HepG2 (cell line): ENCODE data around the gene P3H3. TPM values are rescaled to one million over a fixed set of nuclear protein-coding genes. Genes with fewer than 3 reads are reported as not detected.

Source experiments
- AKAP8 ChIP-seq: sonication (generic); formaldehyde crosslinking; IDR thresholded peaks from 2 replicates; pipeline ENCODE4 v1.5.1; 2020; ENCODE audit warnings: mild to moderate bottlenecking, missing genetic modification reagents
- ARNT2 ChIP-seq: sonication (generic); formaldehyde crosslinking; IDR thresholded peaks from 2 replicates; pipeline ENCODE4 v1.8.0; 2022; ENCODE audit warnings: mild to moderate bottlenecking, low read depth, missing genetic modification reagents, moderate library complexity
- ATF7 ChIP-seq, 2 experiments: fragments of 450-650 bp in 1 of 2; sonication (generic) in 1 of 2; formaldehyde crosslinking in 1 of 2; IDR thresholded peaks; 2 replicates each; pipeline versions ENCODE4 v1.4.0 to v1.6.1; 2016 to 2020; ENCODE audit warnings: antibody characterized with exemption in 1 of 2, mild to moderate bottlenecking in 1 of 2, missing genetic modification reagents in 1 of 2
- CHD2 ChIP-seq: IDR thresholded peaks from 2 replicates; pipeline ENCODE4 v1.6.1; 2011; ENCODE audit warnings: low read depth, low read length, improper control_type of control experiment
- FOXP1 ChIP-seq, 2 experiments: fragments of 450-650 bp in 1 of 2; IDR thresholded peaks; 2 replicates each; pipeline ENCODE4 v1.6.1; 2017 to 2018; ENCODE audit warnings: antibody characterized with exemption in 1 of 2
- GATA4 ChIP-seq: sonication (generic); IDR thresholded peaks from 2 replicates; pipeline ENCODE4 v1.6.1; 2016; ENCODE audit warnings: antibody characterized with exemption, low read depth, borderline replicate concordance
- HOXA7 ChIP-seq: sonication (generic); formaldehyde crosslinking; IDR thresholded peaks from 2 replicates; pipeline ENCODE4 v1.8.1; 2022; ENCODE audit warnings: mild to moderate bottlenecking, missing genetic modification reagents, moderate library complexity
- KAT2B ChIP-seq: fragments of 150-350 bp; IDR thresholded peaks from 2 replicates; pipeline ENCODE4 v1.6.1; 2014; ENCODE audit warnings: low read depth, low read length, borderline replicate concordance
- MYNN ChIP-seq: sonication (generic); formaldehyde crosslinking; IDR thresholded peaks from 2 replicates; pipeline ENCODE4 v1.4.0; 2020; ENCODE audit warnings: mild to moderate bottlenecking, low read depth, missing genetic modification reagents
- NFKB2 ChIP-seq: sonication (generic); formaldehyde crosslinking; IDR thresholded peaks from 2 replicates; pipeline ENCODE4 v1.4.0; 2020; ENCODE audit warnings: missing genetic modification reagents, borderline replicate concordance
- RCOR2 ChIP-seq: IDR thresholded peaks from 2 replicates; pipeline ENCODE4 v1.6.1; 2016; ENCODE audit warnings: missing biosample characterization, missing genetic modification reagents
- REPIN1 ChIP-seq: sonication (generic); formaldehyde crosslinking; IDR thresholded peaks from 2 replicates; pipeline ENCODE4 v1.8.0; 2022; ENCODE audit warnings: missing genetic modification reagents, low read depth, mild to moderate bottlenecking, borderline replicate concordance
- SKI ChIP-seq: fragments of 450-650 bp; IDR thresholded peaks from one replicate; pipeline ENCODE4 v1.6.1; 2018; ENCODE audit warnings: mild to moderate bottlenecking; ENCODE audit not compliant: partially characterized antibody
- SMAD1 ChIP-seq: sonication (generic); formaldehyde crosslinking; IDR thresholded peaks from 2 replicates; pipeline ENCODE4 v1.4.0; 2020; ENCODE audit warnings: missing genetic modification reagents, low read depth, mild to moderate bottlenecking, borderline replicate concordance
- SRY ChIP-seq: sonication (generic); formaldehyde crosslinking; IDR thresholded peaks from 2 replicates; pipeline ENCODE4 v1.8.0; 2022; ENCODE audit warnings: mild to moderate bottlenecking, missing genetic modification reagents
- TEAD3 ChIP-seq: optimal IDR thresholded peaks from 2 replicates; pipeline ENCODE3; 2016; ENCODE audit warnings: borderline replicate concordance
- TRIM22 ChIP-seq: fragments of 450-650 bp; IDR thresholded peaks from 2 replicates; pipeline ENCODE4 v1.6.1; 2017
- ZFX ChIP-seq: sonication (generic); formaldehyde crosslinking; IDR thresholded peaks from 2 replicates; pipeline ENCODE4 v1.4.0; 2020; ENCODE audit warnings: mild to moderate bottlenecking, low read depth, missing genetic modification reagents, moderate library complexity
- ZNF333 ChIP-seq: sonication (generic); formaldehyde crosslinking; IDR thresholded peaks from 2 replicates; pipeline ENCODE4 v1.4.0; 2020; ENCODE audit warnings: mild to moderate bottlenecking, missing genetic modification reagents, borderline replicate concordance
- ZNF773 ChIP-seq: sonication (generic); formaldehyde crosslinking; IDR thresholded peaks from 2 replicates; pipeline ENCODE4 v1.4.0; 2020; ENCODE audit warnings: missing genetic modification reagents, borderline replicate concordance
- ZZZ3 ChIP-seq: sonication (generic); formaldehyde crosslinking; IDR thresholded peaks from 2 replicates; pipeline ENCODE4 v1.4.0; 2020; ENCODE audit warnings: missing genetic modification reagents, mild to moderate bottlenecking, borderline replicate concordance
- polyA plus RNA-seq, 8 experiments: library from polyadenylated mRNA; depleted of rRNA in 3 of 8; stranded (reverse) in 7 of 8; unstranded in 1 of 8; fragments of >200 nt; fragmentation: Illumina TruSeq in 4 of 8; extraction: Trizol in 4 of 8; gene quantifications; 2 replicates each; pipeline versions ENCODE4 v1.2.1 to v1.2.3, GENCODE V29; 2011 to 2016; ENCODE audit warnings: low read depth in 4 of 8, missing spikeins in 1 of 8, mixed read lengths in 1 of 8; ENCODE audit not compliant: insufficient read depth in 1 of 8
- total RNA-seq, 5 experiments: library from RNA; depleted of rRNA; stranded (reverse); fragments of >200 nt; fragmentation: Illumina TruSeq; extraction: Trizol; gene quantifications; 2 replicates each; pipeline ENCODE4 v1.2.3, GENCODE V29; 2016; ENCODE audit warnings: low read depth in 1 of 5
- TF ChIP-seq, protein P1 (sequence below): IDR thresholded peaks from 2 replicates; pipeline ENCODE4 v1.6.1; 2016; ENCODE audit warnings: missing biosample characterization, missing genetic modification reagents, low read depth
- TF ChIP-seq, protein P2 (sequence below): sonication (generic); formaldehyde crosslinking; IDR thresholded peaks from 2 replicates; pipeline ENCODE4 v1.4.0; 2020; ENCODE audit warnings: missing genetic modification reagents, mild to moderate bottlenecking, borderline replicate concordance
- TF ChIP-seq, protein P3 (sequence below): sonication (generic); formaldehyde crosslinking; IDR thresholded peaks from 2 replicates; pipeline ENCODE4 v1.4.0; 2020; ENCODE audit warnings: mild to moderate bottlenecking, low read depth, missing genetic modification reagents

Gene P3H3
- total and polyA plus RNA-seq, 2 of the 13 experiments (the other 11 are each of a cell fraction or from before 2014, with no cell fraction given), result 20.1 to 20.5 TPM

- TF ChIP-seq, protein P1, sequence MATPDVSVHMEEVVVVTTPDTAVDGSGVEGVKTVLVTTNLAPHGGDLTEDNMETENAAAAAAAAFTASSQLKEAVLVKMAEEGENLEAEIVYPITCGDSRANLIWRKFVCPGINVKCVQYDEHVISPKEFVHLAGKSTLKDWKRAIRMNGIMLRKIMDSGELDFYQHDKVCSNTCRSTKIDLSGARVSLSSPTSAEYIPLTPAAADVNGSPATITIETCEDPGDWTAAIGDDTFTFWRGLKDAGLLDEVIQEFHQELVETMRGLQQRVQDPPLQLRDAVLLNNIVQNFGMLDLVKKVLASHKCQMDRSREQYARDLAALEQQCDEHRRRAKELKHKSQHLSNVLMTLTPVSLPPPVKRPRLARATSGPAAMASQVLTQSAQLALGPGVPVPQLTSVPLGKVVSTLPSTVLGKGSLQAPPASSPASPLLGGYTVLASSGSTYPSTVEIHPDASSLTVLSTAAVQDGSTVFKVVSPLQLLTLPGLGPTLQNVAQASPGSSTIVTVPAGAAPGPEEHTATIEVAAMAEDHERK (CRISPR knock-in tag), result no peak
- TF ChIP-seq REPIN1 (CRISPR knock-in tag) (peak; percentile 80), AKAP8 (CRISPR knock-in tag) (peak; percentile 86), ZNF773 (CRISPR knock-in tag) (no peak), NFKB2 (CRISPR knock-in tag) (peak; percentile 35; the same call in 1 of the 2 replicates), TRIM22 (no peak), SMAD1 (peak; percentile 95; the same call in 1 of the 2 replicates), ARNT2 (CRISPR knock-in tag) (peak; percentile 45), SKI (peak; percentile 55), RCOR2 (0 out of 2 replicates have a peak, but pooled peaks have one; percentile 38), ZNF333 (CRISPR knock-in tag) (no peak; the same call in 1 of the 2 replicates), ZZZ3 (CRISPR knock-in tag) (no peak), KAT2B (no peak), SRY (CRISPR knock-in tag) (0 out of 2 replicates have a peak, but pooled peaks have one; percentile 29), CHD2 (no peak), HOXA7 (no peak; the same call in 1 of the 2 replicates), ATF7 (IDR thresholded peaks at IDR 0.05) (no peak), ATF7 (CRISPR knock-in tag; IDR thresholded peaks at IDR 0.05) (no peak), MYNN (no peak), ZFX (CRISPR knock-in tag) (peak; percentile 80), FOXP1 (IDR thresholded peaks at IDR 0.05) (no peak), FOXP1 (CRISPR knock-in tag; IDR thresholded peaks at IDR 0.05) (no peak), GATA4 (no peak), TEAD3 (CRISPR knock-in tag) (peak; percentile 84)
- TF ChIP-seq, protein P2, sequence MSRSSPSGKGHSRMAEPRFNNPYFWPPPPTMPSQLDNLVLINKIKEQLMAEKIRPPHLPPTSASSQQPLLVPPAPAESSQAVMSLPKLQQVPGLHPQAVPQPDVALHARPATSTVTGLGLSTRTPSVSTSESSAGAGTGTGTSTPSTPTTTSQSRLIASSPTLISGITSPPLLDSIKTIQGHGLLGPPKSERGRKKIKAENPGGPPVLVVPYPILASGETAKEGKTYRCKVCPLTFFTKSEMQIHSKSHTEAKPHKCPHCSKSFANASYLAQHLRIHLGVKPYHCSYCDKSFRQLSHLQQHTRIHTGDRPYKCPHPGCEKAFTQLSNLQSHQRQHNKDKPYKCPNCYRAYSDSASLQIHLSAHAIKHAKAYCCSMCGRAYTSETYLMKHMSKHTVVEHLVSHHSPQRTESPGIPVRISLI (CRISPR knock-in tag), result no peak
- TF ChIP-seq, protein P3, sequence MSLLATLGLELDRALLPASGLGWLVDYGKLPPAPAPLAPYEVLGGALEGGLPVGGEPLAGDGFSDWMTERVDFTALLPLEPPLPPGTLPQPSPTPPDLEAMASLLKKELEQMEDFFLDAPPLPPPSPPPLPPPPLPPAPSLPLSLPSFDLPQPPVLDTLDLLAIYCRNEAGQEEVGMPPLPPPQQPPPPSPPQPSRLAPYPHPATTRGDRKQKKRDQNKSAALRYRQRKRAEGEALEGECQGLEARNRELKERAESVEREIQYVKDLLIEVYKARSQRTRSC (CRISPR knock-in tag), result no peak
These were observed 49.3 kb upstream of the P3H3 start (continued) for GRCh38 chr12:6778574-6779550.
